SJSA1 (cell line): ENCODE results near the gene BBX. TPM values are rescaled to one million over a fixed set of nuclear protein-coding genes. Genes with fewer than 3 reads are reported as not detected.

ENCODE experiments used
- DNase-seq, 2 experiments: peaks; one replicate each; pipeline ENCODE4 v3.0.0-alpha.2; 2015 to 2020; ENCODE audit warnings: low spot score in 2 of 2, low read depth in 1 of 2
- H3K27ac ChIP-seq: fragments of 250-450 bp; sonication (Bioruptor Pico); 2 replicates; pipeline ENCODE4 v1.5.1; 2020; ENCODE audit warnings: mild to moderate bottlenecking, moderate library complexity
- H3K27me3 ChIP-seq: fragments of 250-450 bp; sonication (Bioruptor Pico); replicated peaks from 2 replicates; pipeline ENCODE4 v1.5.1; 2020; ENCODE audit warnings: mild to moderate bottlenecking, moderate library complexity
- H3K36me3 ChIP-seq: fragments of 250-450 bp; sonication (Bioruptor Pico); 2 replicates; pipeline ENCODE4 v1.5.1; 2020; ENCODE audit warnings: mild to moderate bottlenecking
- H3K4me1 ChIP-seq: fragments of 250-450 bp; sonication (Bioruptor Pico); replicated peaks from 2 replicates; pipeline ENCODE4 v1.6.1; 2021; ENCODE audit warnings: mild to moderate bottlenecking
- H3K4me3 ChIP-seq: fragments of 250-450 bp; sonication (Bioruptor Pico); 2 replicates; pipeline ENCODE4 v1.5.1; 2020; ENCODE audit warnings: mild to moderate bottlenecking
- H3K9me3 ChIP-seq: fragments of 250-450 bp; sonication (Bioruptor Pico); replicated peaks from 2 replicates; pipeline ENCODE4 v1.5.1; 2020; ENCODE audit warnings: mild to moderate bottlenecking
- total RNA-seq: library from RNA; depleted of rRNA; stranded (reverse); fragments of >200 nt; shearing (Covaris generic); gene quantifications from 2 replicates; pipeline ENCODE4 v1.2.3, GENCODE V29; 2014

The BBX gene
- total RNA-seq, 1 experiment from 2014 or later = 42.0 TPM

GRCh38 chr3:107753494-107753893 is 230.7 kb downstream of the BBX start:
- H3K27ac ChIP-seq = no peak overlapping the region
- no peaks in the 10 kb centered on the region for H3K9me3 ChIP-seq
- H3K4me3 ChIP-seq = no peak overlapping the region
- DNase-seq = peak in 1 of 2 experiments; percentile 10
- H3K4me1 ChIP-seq = no peaks in the 10 kb centered on the region
- no peaks in the 10 kb centered on the region; the same call in 1 of the 2 replicates for H3K36me3 ChIP-seq
- H3K27me3 ChIP-seq = no peaks in the 10 kb centered on the region

DNA sequence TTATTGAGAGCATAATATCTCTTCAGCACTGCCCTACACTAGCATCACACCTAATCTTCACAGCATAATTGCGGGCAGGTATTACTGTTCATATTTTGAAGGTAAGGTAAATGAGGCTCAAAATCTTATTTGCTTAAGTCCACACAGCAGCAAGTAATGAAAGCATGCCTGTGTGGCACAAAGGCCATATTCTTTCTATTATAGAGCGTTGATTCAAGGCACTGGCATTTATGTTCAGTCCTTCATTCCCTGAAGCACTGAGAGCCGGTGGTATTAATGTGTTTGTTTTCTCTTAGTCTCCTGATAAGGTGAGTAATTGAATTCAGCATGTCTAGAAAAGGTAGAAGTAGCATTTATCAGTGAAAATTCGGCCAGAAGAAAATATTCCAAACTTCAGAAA is 231.2 kb downstream of the BBX start:
- H3K4me1 ChIP-seq = no peaks in the 10 kb centered on the region
- DNase-seq = no peak
- no peak overlapping the region for H3K27ac ChIP-seq

GRCh38 chr3:107756649-107757048 is 233.9 kb downstream of the BBX start:
- no peaks in the 10 kb centered on the region for H3K4me1 ChIP-seq
- no peak overlapping the region for H3K4me3 ChIP-seq
- H3K27me3 ChIP-seq = no peaks in the 10 kb centered on the region
- no peaks in the 10 kb centered on the region for H3K9me3 ChIP-seq
- no peak overlapping the region for H3K27ac ChIP-seq
- DNase-seq = peak in 1 of 2 experiments; percentile 19
- H3K36me3 ChIP-seq = no peaks in the 10 kb centered on the region; the same call in 1 of the 2 replicates

More for the DNA sequence above, 231.2 kb downstream of the BBX start:
- no peaks in the 10 kb centered on the region; the same call in 1 of the 2 replicates for H3K36me3 ChIP-seq
- H3K9me3 ChIP-seq = no peaks in the 10 kb centered on the region
- no peak overlapping the region for H3K4me3 ChIP-seq
- H3K27me3 ChIP-seq = no peaks in the 10 kb centered on the region

- Histone ChIP-seq H3K27ac (no peak overlapping the region), H3K4me1 (no peaks in the 10 kb centered on the region), H3K9me3 (no peaks in the 10 kb centered on the region), H3K27me3 (no peaks in the 10 kb centered on the region), H3K36me3 (no peaks in the 10 kb centered on the region; the same call in 1 of the 2 replicates), H3K4me3 (no peak overlapping the region)
- no peak for DNase-seq
These were observed 234.4 kb downstream of the BBX start for GRCh38 chr3:107757140-107757539.

GRCh38 chr3:107760144-107760543 is 237.4 kb downstream of the BBX start:
- no peak overlapping the region for H3K27ac ChIP-seq
- DNase-seq = no peak
- H3K4me1 ChIP-seq = no peaks in the 10 kb centered on the region
- no peak overlapping the region for H3K4me3 ChIP-seq
- H3K27me3 ChIP-seq = no peaks in the 10 kb centered on the region
- H3K9me3 ChIP-seq = no peaks in the 10 kb centered on the region
- H3K36me3 ChIP-seq = no peaks in the 10 kb centered on the region; the same call in 1 of the 2 replicates

GRCh38 chr3:107761391-107761790 is 238.6 kb downstream of the BBX start:
- DNase-seq = no peak
- 0 out of 2 replicates have a peak, but pooled peaks cover 2% of the 10 kb centered on the region for H3K36me3 ChIP-seq
- no peaks in the 10 kb centered on the region for H3K9me3 ChIP-seq
- no peaks in the 10 kb centered on the region for H3K27me3 ChIP-seq
- no peak overlapping the region for H3K27ac ChIP-seq
- no peaks in the 10 kb centered on the region for H3K4me1 ChIP-seq
- no peak overlapping the region for H3K4me3 ChIP-seq

GRCh38 chr3:107765524-107765923 is 242.8 kb downstream of the BBX start:
- no peak overlapping the region for H3K27ac ChIP-seq
- H3K4me1 ChIP-seq = no peaks in the 10 kb centered on the region
- DNase-seq = no peak
- H3K36me3 ChIP-seq = peaks cover 2% of the 10 kb centered on the region; the same call in 1 of the 2 replicates
- H3K9me3 ChIP-seq = no peaks in the 10 kb centered on the region
- H3K27me3 ChIP-seq = no peaks in the 10 kb centered on the region
- no peak overlapping the region for H3K4me3 ChIP-seq

DNA sequence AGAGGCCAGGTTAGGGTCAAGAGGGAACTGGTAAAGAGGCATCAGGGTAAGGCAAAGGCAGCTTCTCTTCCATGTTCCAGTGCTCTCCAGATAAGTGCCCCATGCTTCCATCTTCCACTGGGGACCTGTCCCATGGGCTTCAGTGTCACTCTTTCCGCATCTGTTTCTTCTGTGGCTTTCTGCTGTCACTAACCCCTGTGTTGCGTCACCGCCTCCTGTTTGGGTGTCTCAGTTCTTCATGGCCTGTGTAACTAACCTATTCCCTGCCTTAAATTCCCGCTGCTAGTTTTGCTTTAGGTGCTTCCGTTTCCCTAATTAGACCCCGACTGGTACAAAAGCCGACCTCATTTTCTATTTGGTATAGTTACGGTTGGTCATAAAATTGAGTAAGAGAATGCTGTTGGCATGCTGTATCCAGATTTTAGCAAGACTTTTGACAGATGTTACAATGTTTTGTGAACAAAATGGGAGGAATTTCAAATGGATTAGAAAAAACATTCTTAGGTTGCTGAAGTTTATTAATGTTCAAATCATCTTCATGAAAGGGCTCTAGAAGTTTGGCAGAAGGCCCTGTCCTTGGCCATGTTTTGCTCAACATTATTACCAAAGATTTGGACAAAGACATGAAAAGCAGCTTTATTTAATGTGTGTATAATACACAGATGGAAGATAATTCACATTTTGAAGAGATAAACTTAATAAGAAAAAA is 245.3 kb downstream of the BBX start:
- no peak overlapping the region for H3K4me3 ChIP-seq
- H3K9me3 ChIP-seq = no peaks in the 10 kb centered on the region
- DNase-seq = no peak
- H3K27me3 ChIP-seq = no peaks in the 10 kb centered on the region
- H3K36me3 ChIP-seq = peaks cover 2% of the 10 kb centered on the region; the same call in 1 of the 2 replicates
- peaks cover 6% of the 10 kb centered on the region; the same call in 1 of the 2 replicates for H3K4me1 ChIP-seq
- H3K27ac ChIP-seq = no peak overlapping the region

DNA sequence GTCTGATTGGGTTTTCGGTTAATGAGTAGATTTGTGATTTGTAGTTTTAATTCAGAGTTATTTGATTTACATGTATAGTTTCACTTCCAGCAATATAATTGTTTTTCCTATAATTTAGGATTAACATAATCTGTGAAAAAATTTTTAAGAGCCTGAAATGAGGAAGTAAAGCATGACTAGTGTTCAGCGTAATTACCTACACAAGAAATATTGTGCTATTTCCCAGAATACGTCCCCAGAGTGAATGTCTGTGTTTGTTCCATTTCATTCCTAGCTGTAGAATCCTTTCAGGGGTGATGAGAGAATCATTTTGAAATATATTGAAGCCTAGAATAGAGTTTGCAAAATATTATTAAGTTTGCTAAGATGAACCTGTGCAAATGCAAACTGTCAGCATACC is 247.1 kb downstream of the BBX start:
- H3K27me3 ChIP-seq = no peaks in the 10 kb centered on the region
- H3K27ac ChIP-seq = no peak overlapping the region
- no peak overlapping the region for H3K4me3 ChIP-seq
- H3K9me3 ChIP-seq = no peaks in the 10 kb centered on the region
- peaks cover 6% of the 10 kb centered on the region; the same call in 1 of the 2 replicates for H3K4me1 ChIP-seq
- H3K36me3 ChIP-seq = peaks cover 4% of the 10 kb centered on the region
- no peak for DNase-seq

GRCh38 chr3:107772016-107772415 is 249.3 kb downstream of the BBX start:
- peak in 1 of 2 experiments; percentile 42 for DNase-seq
- H3K36me3 ChIP-seq = peaks cover 4% of the 10 kb centered on the region; the same call in 1 of the 2 replicates
- H3K4me3 ChIP-seq = peak overlapping the region; percentile 9
- H3K4me1 ChIP-seq = peaks cover 6% of the 10 kb centered on the region; the same call in 1 of the 2 replicates
- H3K27ac ChIP-seq = 0 out of 2 replicates have a peak overlapping the region, but pooled peaks have one; percentile 9
- H3K27me3 ChIP-seq = no peaks in the 10 kb centered on the region
- H3K9me3 ChIP-seq = no peaks in the 10 kb centered on the region

- peaks cover 12% of the 10 kb centered on the region for H3K36me3 ChIP-seq
- no peak overlapping the region for H3K27ac ChIP-seq
- peaks cover 5% of the 10 kb centered on the region; the same call in 1 of the 2 replicates for H3K4me1 ChIP-seq
- H3K9me3 ChIP-seq = no peaks in the 10 kb centered on the region
- DNase-seq = no peak
- H3K4me3 ChIP-seq = no peak overlapping the region
- H3K27me3 ChIP-seq = no peaks in the 10 kb centered on the region
These were observed 253.2 kb downstream of the BBX start for GRCh38 chr3:107775974-107776373.

DNA sequence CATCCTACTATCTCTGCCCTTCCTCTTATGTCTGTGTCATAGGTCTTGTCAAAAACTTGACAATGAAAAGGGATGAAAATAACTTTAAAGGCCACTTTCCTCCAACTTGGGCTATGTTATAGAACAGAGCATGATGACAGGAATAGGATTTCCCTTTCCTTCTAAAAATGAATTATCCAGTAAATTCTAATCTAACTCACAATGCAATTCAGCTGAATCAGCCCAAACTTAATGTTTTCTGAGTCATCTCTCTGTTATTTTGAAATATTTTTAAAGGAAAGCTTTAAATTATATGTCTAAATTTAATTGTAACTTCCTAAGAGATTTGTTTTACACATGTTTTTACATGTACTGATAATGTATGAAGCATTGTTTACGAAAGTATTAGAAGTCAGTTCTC is 258.5 kb downstream of the BBX start:
- no peak for DNase-seq
- no peak overlapping the region for H3K4me3 ChIP-seq
- H3K27ac ChIP-seq = no peak overlapping the region
- H3K9me3 ChIP-seq = no peaks in the 10 kb centered on the region
- H3K27me3 ChIP-seq = no peaks in the 10 kb centered on the region
- H3K4me1 ChIP-seq = no peaks in the 10 kb centered on the region
- H3K36me3 ChIP-seq = peaks cover 8% of the 10 kb centered on the region

- DNase-seq = no peak
- no peaks in the 10 kb centered on the region for H3K9me3 ChIP-seq
- H3K27me3 ChIP-seq = no peaks in the 10 kb centered on the region
- no peak overlapping the region for H3K27ac ChIP-seq
- H3K36me3 ChIP-seq = peaks cover 8% of the 10 kb centered on the region
- H3K4me3 ChIP-seq = no peak overlapping the region
- no peaks in the 10 kb centered on the region for H3K4me1 ChIP-seq
These were observed 259.3 kb downstream of the BBX start for GRCh38 chr3:107782054-107782453.

DNA sequence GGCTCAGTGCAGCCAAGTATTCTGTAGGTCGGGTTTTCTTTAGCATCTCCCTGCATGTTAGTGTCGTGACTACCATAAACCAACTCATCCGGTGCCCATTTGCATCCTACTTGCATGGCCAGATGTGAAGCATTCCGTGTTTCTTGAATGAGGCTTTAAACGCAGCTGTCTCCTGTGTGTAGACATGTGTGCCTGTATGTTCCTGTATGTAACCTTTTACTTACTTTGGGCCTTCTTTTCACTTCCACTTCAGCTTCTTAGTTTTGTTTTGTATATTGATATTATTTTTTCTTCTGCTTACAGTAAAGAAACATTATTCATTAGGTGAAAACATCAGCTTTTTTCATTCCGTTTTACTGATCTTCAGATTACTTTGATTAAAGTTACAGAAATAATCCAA is 267.9 kb downstream of the BBX start:
- H3K4me1 ChIP-seq = no peaks in the 10 kb centered on the region
- no peak for DNase-seq
- no peak overlapping the region for H3K27ac ChIP-seq
- H3K27me3 ChIP-seq = no peaks in the 10 kb centered on the region
- no peak overlapping the region for H3K4me3 ChIP-seq
- no peaks in the 10 kb centered on the region for H3K9me3 ChIP-seq
- H3K36me3 ChIP-seq = peaks cover 6% of the 10 kb centered on the region; the same call in 1 of the 2 replicates
